Dedifferentiated amniotic fluid mesenchymal stem cell (primary cell): ENCODE measurements around the gene BEAN1.
"Not testable (repeated sequence)": the region's sequence is repeated elsewhere in the genome, so short reads cannot be mapped to it uniquely, and the experiment has no call there.

Source experiments
- DNase-seq: peaks from one replicate; pipeline ENCODE4 v3.0.0-alpha.2; 2016; ENCODE audit errors: extremely low spot score

BEAN1 gene

DNA sequence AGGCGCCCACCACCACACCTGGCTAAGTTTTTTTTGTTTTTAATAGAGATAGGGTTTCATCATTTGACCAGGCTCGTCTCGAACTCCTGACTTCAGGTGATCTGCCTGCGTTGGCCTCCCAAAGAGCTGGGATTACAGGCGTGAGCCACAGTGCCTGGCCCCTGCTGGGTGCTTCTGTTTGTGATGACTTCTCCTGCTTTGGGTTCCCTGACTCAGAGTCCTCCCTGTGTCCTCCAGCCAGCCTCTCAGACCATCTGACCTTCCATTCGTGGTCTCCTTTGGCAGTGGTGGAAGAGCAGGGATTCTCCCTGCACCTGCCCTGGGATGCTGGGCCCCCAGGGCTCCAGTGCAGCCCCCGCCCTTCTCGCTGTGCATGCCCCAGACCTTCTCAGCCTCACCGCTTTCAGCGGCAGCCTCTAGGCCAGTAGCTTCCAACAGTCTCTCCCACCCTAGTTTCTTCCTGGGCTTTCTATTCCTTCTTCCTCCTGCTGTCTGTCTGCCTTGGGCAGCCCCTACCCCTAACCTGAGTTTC is 13.2 kb downstream of the BEAN1 start:
- no peak for DNase-seq

DNA sequence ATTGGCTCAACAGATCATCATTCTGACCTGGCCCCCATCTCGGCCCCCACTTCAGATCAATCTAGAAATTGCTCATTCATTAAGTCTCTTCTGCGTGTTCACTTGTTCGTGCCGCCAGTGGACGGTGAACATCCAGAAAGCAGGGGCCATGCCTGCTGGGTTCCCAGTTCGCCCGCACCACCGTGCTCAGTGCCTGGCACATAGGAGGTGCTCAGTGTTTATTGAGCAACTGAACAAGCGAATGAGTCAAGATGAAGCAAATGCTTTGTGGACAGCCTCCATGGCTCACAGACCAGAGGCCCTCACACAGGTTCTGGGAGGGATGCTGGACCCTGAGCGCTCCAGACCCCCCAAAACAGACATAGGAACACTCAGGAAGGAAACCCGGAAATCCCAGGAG is 13.9 kb downstream of the BEAN1 start:
- DNase-seq = no peak

GRCh38 chr16:66441586-66442375 is 14.7 kb downstream of the BEAN1 start:
- peak; percentile 35 for DNase-seq

- DNase-seq = no peak
These were observed 15.6 kb downstream of the BEAN1 start for GRCh38 chr16:66442502-66443268.

DNA sequence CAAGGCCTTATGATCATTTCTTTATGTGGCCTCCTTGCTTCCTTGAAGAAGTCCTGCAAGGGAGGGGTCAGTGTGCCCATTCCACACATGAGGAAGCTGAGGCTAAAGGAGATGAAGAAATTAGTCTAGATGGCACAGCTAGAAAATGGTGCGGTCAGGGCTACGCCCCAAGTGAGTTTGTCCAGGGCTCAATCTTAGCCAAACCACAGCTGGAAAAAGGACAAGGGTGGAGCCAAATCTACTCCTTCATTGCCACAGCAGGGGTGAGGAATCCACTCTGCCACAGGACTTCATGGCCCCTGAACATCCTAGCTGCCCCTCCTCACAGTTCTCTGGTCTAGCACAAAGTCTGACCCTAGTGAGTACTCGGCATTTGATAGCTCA is 16.2 kb downstream of the BEAN1 start:
- no peak for DNase-seq

DNA sequence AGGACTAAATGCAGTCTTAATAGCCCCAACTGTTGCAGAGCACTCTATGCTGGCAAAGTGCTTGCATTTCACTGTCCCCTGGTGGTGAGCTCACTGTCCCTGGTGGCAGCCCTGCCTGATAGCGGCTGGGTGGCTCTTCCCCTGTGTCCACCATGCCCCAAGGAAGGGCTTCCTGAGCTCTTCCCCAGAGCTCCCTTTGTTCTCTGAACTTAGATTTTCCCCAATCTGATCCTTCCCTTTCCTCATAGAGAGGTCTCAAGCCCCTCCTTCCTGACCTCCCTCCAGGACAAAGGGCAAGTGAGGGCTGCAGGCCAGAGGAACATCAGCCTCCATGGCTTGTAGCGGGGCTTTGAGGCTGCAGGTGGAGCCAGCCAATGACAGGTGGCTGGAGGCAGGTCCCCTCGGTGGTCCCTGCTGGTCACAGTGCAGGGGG is 17.0 kb downstream of the BEAN1 start:
- no peak for DNase-seq

DNA sequence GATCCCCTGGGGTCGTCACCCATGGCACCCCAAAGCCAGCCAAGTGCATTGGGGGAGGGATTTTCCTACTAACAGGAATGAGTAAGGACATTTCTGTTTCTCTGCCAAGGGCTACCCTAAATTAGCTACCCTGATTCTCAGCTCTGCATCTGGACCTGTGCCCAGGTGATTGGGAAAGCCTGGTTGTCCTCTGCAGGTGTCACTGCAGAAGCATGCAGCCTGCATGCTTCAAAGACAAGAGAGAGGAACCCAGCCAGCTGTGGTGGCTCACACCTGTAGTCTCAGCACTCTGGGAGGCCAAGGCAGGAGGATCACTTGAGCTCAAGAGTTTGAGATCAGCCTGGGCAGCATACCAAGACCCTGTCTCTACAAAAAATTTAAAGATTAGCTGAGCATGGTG is 19.6 kb downstream of the BEAN1 start:
- DNase-seq = no peak

DNA sequence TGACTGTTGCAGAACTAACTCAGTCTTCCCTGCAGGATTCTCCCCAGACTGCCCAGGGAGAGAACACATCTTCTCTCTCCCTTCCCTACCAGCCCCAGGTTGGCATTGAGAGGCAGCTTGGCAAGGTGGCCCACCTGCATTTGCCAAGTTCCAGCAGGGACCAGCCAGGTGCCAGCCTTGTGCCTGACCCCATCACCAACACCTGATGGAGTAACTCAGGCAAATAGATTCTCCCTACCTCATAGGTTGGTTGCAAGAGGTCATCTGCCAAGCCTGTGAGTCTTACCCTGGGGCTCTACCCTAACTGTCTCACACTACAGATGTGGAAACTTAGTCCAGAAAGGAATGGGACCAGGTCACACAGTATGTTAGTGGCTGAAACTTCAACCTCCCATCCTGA is 20.4 kb downstream of the BEAN1 start:
- no peak for DNase-seq

- DNase-seq = no peak
These were observed 24.5 kb downstream of the BEAN1 start for GRCh38 chr16:66451548-66451947.

GRCh38 chr16:66453230-66453629 is 26.1 kb downstream of the BEAN1 start:
- not testable (repeated sequence) for DNase-seq

DNA sequence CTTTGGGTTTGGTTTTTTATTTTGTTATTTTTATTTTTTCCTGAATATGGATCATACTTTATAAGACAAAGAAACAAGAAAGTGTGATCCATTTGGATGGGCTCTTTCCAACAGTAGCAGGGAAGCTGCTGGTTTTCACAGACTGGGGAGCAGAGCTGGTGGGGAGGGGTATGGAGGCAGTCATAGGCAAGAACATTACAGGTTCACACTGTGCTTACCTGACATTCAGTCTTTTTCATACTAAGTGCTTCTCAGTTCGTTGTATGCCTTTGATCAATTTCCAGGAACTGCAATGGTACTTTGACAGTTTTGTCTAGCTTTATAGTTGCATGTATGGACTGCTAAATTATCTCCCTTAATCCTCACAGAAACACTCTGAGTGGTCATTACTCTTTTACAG is 27.7 kb downstream of the BEAN1 start:
- no peak for DNase-seq

GRCh38 chr16:66455970-66456369 is 28.9 kb downstream of the BEAN1 start:
- no peak for DNase-seq

DNA sequence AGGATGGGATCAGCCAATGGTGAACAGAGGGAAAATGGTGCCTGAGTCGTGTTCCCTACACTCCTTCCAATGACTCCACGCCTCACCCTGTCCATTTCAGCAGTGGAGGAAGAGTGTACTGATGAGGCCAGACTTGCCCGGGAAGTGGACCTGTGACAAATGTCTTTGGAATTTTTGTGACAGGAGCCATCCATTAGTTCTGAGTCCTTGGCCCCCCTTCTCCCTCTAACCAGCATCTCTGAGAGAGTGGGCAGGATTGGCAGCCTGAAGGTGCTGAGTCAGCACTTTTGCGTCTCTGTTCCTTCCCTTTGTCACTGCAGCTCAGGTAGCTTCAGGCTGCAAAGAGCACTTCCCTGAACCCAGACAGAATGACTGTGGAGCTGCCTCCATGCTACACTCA is 30.8 kb downstream of the BEAN1 start:
- no peak for DNase-seq

- no peak for DNase-seq
These were observed 31.2 kb downstream of the BEAN1 start for GRCh38 chr16:66458292-66458691.

DNA sequence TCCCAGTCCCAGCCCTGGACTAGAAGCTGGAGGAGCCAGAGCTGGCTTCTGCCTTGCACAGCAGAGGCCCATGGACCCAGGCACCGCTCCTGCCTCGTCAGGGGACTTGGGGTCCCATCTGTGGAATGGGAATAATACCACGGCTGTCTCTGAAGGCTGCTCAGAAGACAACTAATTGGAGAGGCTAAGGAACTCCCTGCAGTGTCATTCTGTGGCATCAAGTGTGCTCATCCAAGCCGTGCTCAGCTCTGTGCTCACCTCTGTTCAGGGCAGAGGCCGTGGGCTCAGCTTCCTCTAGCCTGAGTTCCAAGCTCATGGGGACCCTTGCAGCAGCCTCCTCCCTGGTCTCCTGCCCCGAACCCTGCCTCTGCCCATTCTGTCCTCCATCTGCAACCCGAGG is 31.8 kb downstream of the BEAN1 start:
- no peak for DNase-seq

DNA sequence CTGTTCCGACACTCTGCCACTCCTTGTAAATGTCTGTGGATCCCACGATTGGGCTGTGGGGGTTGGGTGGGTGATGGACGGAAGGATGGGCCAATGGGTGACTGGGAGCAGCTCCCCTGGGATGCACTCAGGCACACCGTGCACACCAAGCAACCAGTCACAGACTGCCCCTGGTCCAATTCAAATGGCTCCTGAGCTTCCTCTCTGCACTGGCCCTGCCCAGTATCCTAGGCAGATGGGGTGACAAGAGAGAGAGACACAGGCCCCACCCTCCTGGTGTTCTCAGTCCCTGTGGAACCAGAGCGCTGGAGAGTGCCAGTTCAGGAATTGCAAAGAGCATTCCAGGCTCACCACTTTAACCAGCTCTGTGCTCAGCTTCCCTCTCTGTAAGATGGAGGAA is 32.8 kb downstream of the BEAN1 start:
- DNase-seq = no peak

DNA sequence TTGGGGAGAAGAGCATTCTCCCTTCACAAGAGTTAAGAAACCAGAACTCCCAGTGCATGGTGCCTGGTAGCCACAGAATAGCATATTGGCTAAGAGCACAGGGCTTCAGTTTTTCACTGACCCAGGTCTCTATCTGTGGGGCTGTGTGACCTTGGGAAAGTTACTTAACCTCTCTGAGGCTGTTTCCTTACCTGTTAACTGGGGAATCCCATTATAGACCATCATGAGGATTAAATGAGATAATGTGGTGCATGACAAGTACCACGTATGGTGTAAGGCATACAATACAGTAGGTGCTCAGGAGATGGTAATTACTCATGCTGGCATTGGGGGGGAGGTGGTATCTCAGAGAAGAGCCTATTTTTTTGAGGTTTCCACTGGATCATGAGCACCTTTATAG is 33.6 kb downstream of the BEAN1 start:
- DNase-seq = no peak

GRCh38 chr16:66462912-66463311 is 35.8 kb downstream of the BEAN1 start:
- DNase-seq = no peak

GRCh38 chr16:66465946-66466345 is 38.9 kb downstream of the BEAN1 start:
- DNase-seq = not testable (repeated sequence)

DNA sequence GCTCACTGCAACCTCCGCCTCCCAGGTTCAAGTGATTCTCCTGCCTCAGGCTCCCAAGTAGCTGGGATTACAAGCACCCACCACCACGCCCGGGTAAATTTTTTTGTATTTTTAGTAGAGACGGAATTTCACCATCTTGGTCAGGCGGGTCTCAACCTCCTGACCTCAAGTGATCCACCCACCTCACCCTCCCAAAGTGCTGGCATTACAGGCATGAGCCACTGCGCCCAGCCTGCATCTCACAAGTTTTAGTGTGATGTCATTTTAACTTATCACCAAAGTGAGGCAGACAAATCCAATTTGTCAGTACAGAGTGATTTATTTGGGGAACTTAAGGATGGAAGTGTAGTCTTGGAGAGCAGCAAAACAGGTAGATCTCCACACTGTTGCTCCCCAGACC is 39.5 kb downstream of the BEAN1 start:
- DNase-seq = not testable (repeated sequence)

DNA sequence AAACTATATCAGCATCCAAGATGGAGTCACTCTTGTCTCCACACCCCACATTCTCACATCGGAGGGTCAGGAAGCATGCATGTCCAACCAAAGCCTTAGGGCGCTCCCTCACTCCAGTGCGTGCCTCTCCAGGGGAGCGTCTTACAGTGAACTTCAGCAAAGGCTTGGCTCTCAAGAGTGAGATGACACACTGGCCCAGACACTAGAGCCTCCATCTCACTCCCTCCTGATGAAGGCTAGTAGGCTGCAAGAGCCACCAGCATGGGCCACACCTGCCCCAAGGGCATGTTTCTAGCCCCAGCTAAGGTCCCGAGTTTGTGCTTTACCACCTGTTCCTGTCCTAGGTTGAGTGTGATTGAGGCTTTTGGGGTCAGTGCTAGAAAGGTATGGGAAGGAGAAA is 40.5 kb downstream of the BEAN1 start:
- DNase-seq = no peak

GRCh38 chr16:66468321-66468965 is 41.3 kb downstream of the BEAN1 start:
- DNase-seq = no peak
